ENCODE measurements around the gene SLC16A7. TPM values are rescaled to one million over a fixed set of nuclear protein-coding genes. Genes with fewer than 3 reads are reported as not detected.

SLC16A7 gene
- total and polyA plus RNA-seq, 10 of the 15 experiments (the other 5 are each of a cell fraction or from before 2014, with no cell fraction given): 1.5 to 12.9 (median 6.7) TPM

DNA sequence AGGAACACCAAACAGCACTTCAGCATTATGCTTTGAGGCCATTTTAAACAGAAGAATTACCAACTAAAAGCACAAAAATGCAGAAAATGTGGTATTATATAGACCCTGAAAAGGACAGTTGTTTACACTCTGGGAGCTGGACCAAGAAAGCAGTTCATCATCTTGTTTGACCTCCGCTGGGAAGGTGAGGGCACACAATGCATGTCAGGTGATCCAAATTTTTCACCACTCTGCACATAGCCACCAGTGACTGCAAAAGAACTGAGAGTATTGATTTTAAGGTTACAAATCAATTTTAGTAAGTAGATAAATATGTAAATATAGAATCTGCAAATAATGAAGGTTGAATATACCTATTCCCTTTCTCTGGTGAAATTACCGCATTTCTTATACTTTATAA, 119.6 kb downstream of the SLC16A7 start:
- Histone ChIP-seq H3K4me1 (ENCODE audit: control insufficient read depth, insufficient read depth, low read length) (no peaks in the 10 kb centered on the region), H3K27me3 (replicated peaks in 1 of 2; ENCODE audit: control insufficient read depth in 2 of 2, insufficient read depth in 2 of 2, low read length in 1 of 2) (no peaks in the 10 kb centered on the region), H4K20me1 (ENCODE audit: control insufficient read depth, insufficient read depth) (no peaks in the 10 kb centered on the region), H3K4me2 (ENCODE audit: control insufficient read depth, insufficient read depth) (no peak overlapping the region), H3K9me3 (replicated peaks; ENCODE audit: control insufficient read depth, insufficient read depth, low read length) (no peaks in the 10 kb centered on the region), H3K27ac (ENCODE audit: control insufficient read depth, insufficient read depth) (no peak overlapping the region), H3K4me3 (no peak overlapping the region), H3K36me3 (ENCODE audit: control insufficient read depth in 2 of 2, insufficient read depth in 2 of 2, low read length in 1 of 2) (no peaks in the 10 kb centered on the region; a peak in 1 of 4 replicates), H3K9ac (ENCODE audit: control insufficient read depth, insufficient read depth, low read length) (no peak overlapping the region), H2AFZ (ENCODE audit: control insufficient read depth, low read depth, low read length) (no peak overlapping the region), H3K79me2 (ENCODE audit: control insufficient read depth, insufficient read depth, low read length) (no peaks in the 10 kb centered on the region)
- in situ Hi-C loops (cut with MboI) (no loop called here), intact Hi-C loops (cut with micrococcal nuclease; ENCODE audit: unreplicated experiment) (no loop called here)
- DNase-seq (ENCODE audit: low read depth, low spot score): no peak
- CTCF ChIA-PET: no interaction called here
- no peak for ATAC-seq
- POLR2A ChIA-PET: no interaction called here
- SMC1A ChIA-PET (ENCODE audit: uncharacterized antibody, unreplicated experiment): no interaction called here
- no TSS peak for BruUV-seq (replicated peaks)
- WGBS (ENCODE audit: insufficient coverage, insufficient replicate concordance, low lambda C conversion rate, missing lambda C conversion rate): 79% methylated on average over 2 of the region's 2 CpGs
- no peak for FAIRE-seq
- RAD21 ChIA-PET (ENCODE audit: unreplicated experiment): no interaction called here
- TF ChIP-seq TCF12 (IDR thresholded peaks at IDR 0.05; ENCODE audit: low read depth, low read length) (no peak), STAT3 (IDR thresholded peaks at IDR 0.05; ENCODE audit: low read depth, low read length) (no peak), YBX1 (IDR thresholded peaks at IDR 0.05) (no peak), ZZZ3 (IDR thresholded peaks at IDR 0.05; ENCODE audit: control insufficient read depth, insufficient read length, low read depth) (no peak), EED (IDR thresholded peaks at IDR 0.05; ENCODE audit: low read depth) (no peak), POLR2A (IDR thresholded peaks at IDR 0.05; ENCODE audit: low read depth, low read length) (no peak), MEF2A (IDR thresholded peaks at IDR 0.05; ENCODE audit: insufficient read depth, low read depth, low read length) (no peak), FOS (IDR thresholded peaks at IDR 0.05; ENCODE audit: borderline replicate concordance, extremely low read depth, insufficient read length) (no peak), TBL1XR1 (IDR thresholded peaks at IDR 0.05; ENCODE audit: low read depth, low read length) (no peak), ZNF24 (IDR thresholded peaks at IDR 0.05) (no peak), ZNF207 (IDR thresholded peaks at IDR 0.05; ENCODE audit: borderline replicate concordance) (no peak), MLLT1 (IDR thresholded peaks at IDR 0.05) (no peak), SPI1 (IDR thresholded peaks at IDR 0.05; ENCODE audit: borderline replicate concordance, insufficient read depth, low read depth, low read length) (no peak), STAT1 (conservative IDR thresholded peaks at IDR 0.05) (no peak), KDM1A (IDR thresholded peaks at IDR 0.05; ENCODE audit: borderline replicate concordance) (no peak), GATAD2B (conservative IDR thresholded peaks at IDR 0.05; ENCODE audit: low read depth) (no peak), RB1 (IDR thresholded peaks at IDR 0.05; ENCODE audit: borderline replicate concordance) (no peak)
- TF ChIP-seq, protein P1, sequence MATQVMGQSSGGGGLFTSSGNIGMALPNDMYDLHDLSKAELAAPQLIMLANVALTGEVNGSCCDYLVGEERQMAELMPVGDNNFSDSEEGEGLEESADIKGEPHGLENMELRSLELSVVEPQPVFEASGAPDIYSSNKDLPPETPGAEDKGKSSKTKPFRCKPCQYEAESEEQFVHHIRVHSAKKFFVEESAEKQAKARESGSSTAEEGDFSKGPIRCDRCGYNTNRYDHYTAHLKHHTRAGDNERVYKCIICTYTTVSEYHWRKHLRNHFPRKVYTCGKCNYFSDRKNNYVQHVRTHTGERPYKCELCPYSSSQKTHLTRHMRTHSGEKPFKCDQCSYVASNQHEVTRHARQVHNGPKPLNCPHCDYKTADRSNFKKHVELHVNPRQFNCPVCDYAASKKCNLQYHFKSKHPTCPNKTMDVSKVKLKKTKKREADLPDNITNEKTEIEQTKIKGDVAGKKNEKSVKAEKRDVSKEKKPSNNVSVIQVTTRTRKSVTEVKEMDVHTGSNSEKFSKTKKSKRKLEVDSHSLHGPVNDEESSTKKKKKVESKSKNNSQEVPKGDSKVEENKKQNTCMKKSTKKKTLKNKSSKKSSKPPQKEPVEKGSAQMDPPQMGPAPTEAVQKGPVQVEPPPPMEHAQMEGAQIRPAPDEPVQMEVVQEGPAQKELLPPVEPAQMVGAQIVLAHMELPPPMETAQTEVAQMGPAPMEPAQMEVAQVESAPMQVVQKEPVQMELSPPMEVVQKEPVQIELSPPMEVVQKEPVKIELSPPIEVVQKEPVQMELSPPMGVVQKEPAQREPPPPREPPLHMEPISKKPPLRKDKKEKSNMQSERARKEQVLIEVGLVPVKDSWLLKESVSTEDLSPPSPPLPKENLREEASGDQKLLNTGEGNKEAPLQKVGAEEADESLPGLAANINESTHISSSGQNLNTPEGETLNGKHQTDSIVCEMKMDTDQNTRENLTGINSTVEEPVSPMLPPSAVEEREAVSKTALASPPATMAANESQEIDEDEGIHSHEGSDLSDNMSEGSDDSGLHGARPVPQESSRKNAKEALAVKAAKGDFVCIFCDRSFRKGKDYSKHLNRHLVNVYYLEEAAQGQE (IDR thresholded peaks at IDR 0.05; ENCODE audit: low read depth, low read length): no peak
